HEK293 (cell line): Measurements from ENCODE around the gene DOK7.

Experiments used
- CTCF ChIA-PET: fragments of 350-600 bp; formaldehyde crosslinking; extraction: SDS; loops from one replicate; lab custom pipeline; 2021; ENCODE audit warnings: antibody characterized with exemption; lab: Yijun Ruan, JAX
- POLR2A ChIA-PET: fragments of 300-600 bp; formaldehyde crosslinking; extraction: SDS; loops from one replicate; lab custom pipeline; 2020; ENCODE audit warnings: antibody characterized with exemption, inconsistent platforms; lab: Yijun Ruan, JAX
- H3K27ac ChIP-seq: fragments of 200-500 bp; sonication (Bioruptor generic); 2 replicates; pipeline ENCODE4 v1.5.1; 2014; ENCODE audit warnings: low read depth, low read length, control low read depth, inconsistent platforms; ENCODE audit errors: extremely low read depth
- H3K36me3 ChIP-seq, 2 experiments: fragments of 200-500 bp in 1 of 2; sonication (Bioruptor generic) in 1 of 2; 1 replicate in 1 of 2; 2 replicates in 1 of 2; pipeline ENCODE4 v1.5.1; 2014 to 2017; ENCODE audit warnings: inconsistent platforms in 2 of 2, low read length in 2 of 2; ENCODE audit not compliant: control insufficient read depth in 2 of 2, insufficient read depth in 1 of 2
- H3K4me1 ChIP-seq: fragments of 200-500 bp; sonication (Bioruptor generic); 2 replicates; pipeline ENCODE4 v1.5.1; 2014; ENCODE audit warnings: mild to moderate bottlenecking, low read length, inconsistent platforms; ENCODE audit not compliant: control insufficient read depth, insufficient read depth
- H3K4me3 ChIP-seq: 2 replicates; pipeline ENCODE4 v1.5.1; 2011; ENCODE audit warnings: low read depth, mild to moderate bottlenecking, control low read depth, low read length, moderate library complexity
- H3K9me3 ChIP-seq: fragments of 200-500 bp; sonication (Bioruptor generic); 2 replicates; pipeline ENCODE4 v1.5.1; 2014; ENCODE audit warnings: low read depth, low read length, inconsistent platforms; ENCODE audit not compliant: control insufficient read depth, insufficient read depth
- EGR2 ChIP-seq: fragments of 450-650 bp; formaldehyde crosslinking; IDR thresholded peaks from 2 replicates; pipeline ENCODE4 v1.5.1; 2016; ENCODE audit warnings: low read depth, missing biosample characterization, missing genetic modification characterization
- GLIS2 ChIP-seq: fragments of 450-650 bp; formaldehyde crosslinking; IDR thresholded peaks from 2 replicates; pipeline ENCODE4 v1.5.1; 2016; ENCODE audit warnings: missing biosample characterization, missing genetic modification characterization
- KLF10 ChIP-seq: fragments of 450-650 bp; IDR thresholded peaks from 2 replicates; pipeline ENCODE4 v1.5.1; 2018; ENCODE audit warnings: missing biosample characterization, mild to moderate bottlenecking, missing genetic modification characterization
- KLF9 ChIP-seq: fragments of 450-650 bp; formaldehyde crosslinking; IDR thresholded peaks from 2 replicates; pipeline ENCODE4 v1.5.1; 2016; ENCODE audit warnings: missing biosample characterization, missing genetic modification characterization, low read depth
- YY1 ChIP-seq: fragments of 450-650 bp; formaldehyde crosslinking; IDR thresholded peaks from 2 replicates; pipeline ENCODE4 v1.5.1; 2018; ENCODE audit warnings: missing biosample characterization, missing genetic modification characterization
- YY2 ChIP-seq: fragments of 450-650 bp; formaldehyde crosslinking; IDR thresholded peaks from 2 replicates; pipeline ENCODE4 v1.5.1; 2016; ENCODE audit warnings: missing biosample characterization, missing genetic modification characterization
- ZNF10 ChIP-seq: fragments of 450-650 bp; formaldehyde crosslinking; IDR thresholded peaks from 2 replicates; pipeline ENCODE4 v1.5.1; 2017; ENCODE audit warnings: missing biosample characterization, missing genetic modification characterization
- ZNF146 ChIP-seq: fragments of 450-650 bp; formaldehyde crosslinking; IDR thresholded peaks from 2 replicates; pipeline ENCODE4 v1.5.1; 2016; ENCODE audit warnings: missing biosample characterization, missing genetic modification characterization
- ZNF302 ChIP-seq: fragments of 450-650 bp; formaldehyde crosslinking; IDR thresholded peaks from 2 replicates; pipeline ENCODE4 v1.5.1; 2016; ENCODE audit warnings: missing biosample characterization, missing genetic modification characterization, low read depth
- ZNF324 ChIP-seq: fragments of 450-650 bp; formaldehyde crosslinking; IDR thresholded peaks from 2 replicates; pipeline ENCODE4 v1.5.1; 2016; ENCODE audit warnings: missing biosample characterization, missing genetic modification characterization
- ZNF350 ChIP-seq: fragments of 450-650 bp; formaldehyde crosslinking; IDR thresholded peaks from 2 replicates; pipeline ENCODE4 v1.5.0; 2017; ENCODE audit warnings: missing biosample characterization, mild to moderate bottlenecking, missing genetic modification characterization
- ZNF366 ChIP-seq: fragments of 450-650 bp; formaldehyde crosslinking; conservative IDR thresholded peaks from 2 replicates; pipeline ENCODE4 v1.5.1; 2016; ENCODE audit warnings: missing biosample characterization, missing genetic modification characterization
- ZNF514 ChIP-seq: fragments of 450-650 bp; formaldehyde crosslinking; IDR thresholded peaks from 2 replicates; pipeline ENCODE4 v1.5.1; 2016; ENCODE audit warnings: missing biosample characterization, missing genetic modification characterization
- ZNF530 ChIP-seq: fragments of 450-650 bp; formaldehyde crosslinking; IDR thresholded peaks from 2 replicates; pipeline ENCODE4 v1.5.1; 2016; ENCODE audit warnings: low read depth, missing biosample characterization, missing genetic modification characterization
- ZNF560 ChIP-seq: fragments of 450-650 bp; formaldehyde crosslinking; IDR thresholded peaks from 2 replicates; pipeline ENCODE4 v1.5.1; 2017; ENCODE audit warnings: missing biosample characterization, missing genetic modification characterization, borderline replicate concordance
- ZNF654 ChIP-seq: fragments of 450-650 bp; formaldehyde crosslinking; IDR thresholded peaks from 2 replicates; pipeline ENCODE4 v1.5.1; 2016; ENCODE audit warnings: low read depth, missing biosample characterization, missing genetic modification characterization
- ZNF843 ChIP-seq: fragments of 450-650 bp; formaldehyde crosslinking; IDR thresholded peaks from 2 replicates; pipeline ENCODE4 v1.5.1; 2016; ENCODE audit warnings: missing biosample characterization, missing genetic modification characterization
- ZSCAN16 ChIP-seq: fragments of 450-650 bp; formaldehyde crosslinking; IDR thresholded peaks from 2 replicates; pipeline ENCODE4 v1.5.1; 2016; ENCODE audit warnings: missing biosample characterization, missing genetic modification characterization
- TF ChIP-seq, protein P1 (sequence below): fragments of 450-650 bp; formaldehyde crosslinking; IDR thresholded peaks from 2 replicates; pipeline ENCODE4 v1.5.1; 2016; ENCODE audit warnings: missing biosample characterization, missing genetic modification characterization, borderline replicate concordance
- TF ChIP-seq, protein P2 (sequence below): fragments of 450-650 bp; formaldehyde crosslinking; IDR thresholded peaks from 2 replicates; pipeline ENCODE4 v1.5.1; 2016; ENCODE audit warnings: missing biosample characterization, missing genetic modification characterization
- TF ChIP-seq, protein P3 (sequence below): fragments of 450-650 bp; formaldehyde crosslinking; IDR thresholded peaks from 2 replicates; pipeline ENCODE4 v1.5.1; 2016; ENCODE audit warnings: missing biosample characterization, missing genetic modification characterization, borderline replicate concordance
- TF ChIP-seq, protein P4 (sequence below): fragments of 450-650 bp; formaldehyde crosslinking; IDR thresholded peaks from 2 replicates; pipeline ENCODE4 v1.5.1; 2016; ENCODE audit warnings: missing biosample characterization, missing genetic modification characterization
- TF ChIP-seq, protein P5 (sequence below): fragments of 450-650 bp; formaldehyde crosslinking; IDR thresholded peaks from 2 replicates; pipeline ENCODE4 v1.5.1; 2017; ENCODE audit warnings: missing biosample characterization, missing genetic modification characterization
- TF ChIP-seq, protein P6 (sequence below): fragments of 450-650 bp; formaldehyde crosslinking; IDR thresholded peaks from 2 replicates; pipeline ENCODE4 v1.5.1; 2016; ENCODE audit warnings: missing biosample characterization, missing genetic modification characterization

The DOK7 gene

DNA sequence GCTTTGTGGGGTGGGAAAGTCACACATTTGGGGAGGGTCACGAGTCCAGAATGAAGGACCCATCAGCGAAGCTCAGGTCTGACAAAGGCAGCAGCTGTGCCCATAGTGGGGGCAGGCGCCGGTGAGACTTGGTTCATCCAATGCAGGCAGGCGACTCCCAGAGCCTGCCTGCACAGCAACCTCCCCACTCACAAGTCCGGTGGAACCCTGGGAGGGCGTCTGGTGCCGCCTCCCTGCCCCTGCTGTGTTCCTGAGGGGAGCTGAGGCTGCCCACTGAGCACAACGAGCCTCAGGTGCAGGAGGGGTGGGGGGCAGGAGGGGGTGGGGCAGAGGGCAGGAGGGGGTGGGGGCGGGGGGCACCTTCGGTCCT is 55.4 kb downstream of the DOK7 start:
- no peak overlapping the region for H3K27ac ChIP-seq
- ChIA-PET CTCF (no interaction called here), POLR2A (no interaction called here)
- peaks cover 0 to 95% of the 10 kb centered on the region in 2 experiments; a peak in 1 of 3 replicates for H3K36me3 ChIP-seq
- no peaks in the 10 kb centered on the region for H3K4me1 ChIP-seq
- TF ChIP-seq ZNF350 (tag by site-specific recombination): no peak
- no peak for TF ChIP-seq ZNF146
- no peak for TF ChIP-seq ZNF560
- TF ChIP-seq ZNF366 (tag by site-specific recombination): no peak
- TF ChIP-seq, protein P1, sequence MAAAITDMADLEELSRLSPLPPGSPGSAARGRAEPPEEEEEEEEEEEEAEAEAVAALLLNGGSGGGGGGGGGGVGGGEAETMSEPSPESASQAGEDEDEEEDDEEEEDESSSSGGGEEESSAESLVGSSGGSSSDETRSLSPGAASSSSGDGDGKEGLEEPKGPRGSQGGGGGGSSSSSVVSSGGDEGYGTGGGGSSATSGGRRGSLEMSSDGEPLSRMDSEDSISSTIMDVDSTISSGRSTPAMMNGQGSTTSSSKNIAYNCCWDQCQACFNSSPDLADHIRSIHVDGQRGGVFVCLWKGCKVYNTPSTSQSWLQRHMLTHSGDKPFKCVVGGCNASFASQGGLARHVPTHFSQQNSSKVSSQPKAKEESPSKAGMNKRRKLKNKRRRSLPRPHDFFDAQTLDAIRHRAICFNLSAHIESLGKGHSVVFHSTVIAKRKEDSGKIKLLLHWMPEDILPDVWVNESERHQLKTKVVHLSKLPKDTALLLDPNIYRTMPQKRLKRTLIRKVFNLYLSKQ (tag by site-specific recombination): no peak
- H3K4me3 ChIP-seq: no peak overlapping the region
- no peaks in the 10 kb centered on the region for H3K9me3 ChIP-seq

DNA sequence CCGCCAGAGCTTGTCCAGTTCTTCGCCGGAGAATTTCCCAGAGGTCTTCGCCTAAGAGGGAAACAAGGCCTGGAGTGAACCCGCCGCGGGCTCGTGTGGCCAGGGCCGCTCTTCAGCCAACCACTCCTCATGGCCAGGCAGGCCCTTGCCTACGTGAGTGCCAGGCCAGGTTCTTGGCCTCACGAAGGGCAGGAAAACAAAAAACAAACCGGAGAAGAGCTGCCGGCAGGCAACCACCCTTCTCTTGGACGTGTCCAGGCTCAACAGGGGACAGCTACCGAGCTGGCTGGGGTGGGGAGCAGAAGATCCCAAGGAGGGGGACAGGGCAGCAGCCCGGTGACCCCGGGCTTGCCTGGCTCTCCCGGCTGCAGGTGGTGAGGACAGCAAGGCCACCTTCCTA is 55.8 kb downstream of the DOK7 start:
- H3K36me3 ChIP-seq: peaks cover 0 to 95% of the 10 kb centered on the region in 2 experiments; a peak in 1 of 3 replicates
- no peak overlapping the region for H3K27ac ChIP-seq
- H3K4me1 ChIP-seq: no peaks in the 10 kb centered on the region
- POLR2A ChIA-PET: no interaction called here
- H3K4me3 ChIP-seq: no peak overlapping the region
- H3K9me3 ChIP-seq: no peaks in the 10 kb centered on the region
- CTCF ChIA-PET: no interaction called here
- TF ChIP-seq ZSCAN16 (tag by site-specific recombination): no peak
- TF ChIP-seq YY1 (tag by site-specific recombination): no peak
- TF ChIP-seq, protein P2, sequence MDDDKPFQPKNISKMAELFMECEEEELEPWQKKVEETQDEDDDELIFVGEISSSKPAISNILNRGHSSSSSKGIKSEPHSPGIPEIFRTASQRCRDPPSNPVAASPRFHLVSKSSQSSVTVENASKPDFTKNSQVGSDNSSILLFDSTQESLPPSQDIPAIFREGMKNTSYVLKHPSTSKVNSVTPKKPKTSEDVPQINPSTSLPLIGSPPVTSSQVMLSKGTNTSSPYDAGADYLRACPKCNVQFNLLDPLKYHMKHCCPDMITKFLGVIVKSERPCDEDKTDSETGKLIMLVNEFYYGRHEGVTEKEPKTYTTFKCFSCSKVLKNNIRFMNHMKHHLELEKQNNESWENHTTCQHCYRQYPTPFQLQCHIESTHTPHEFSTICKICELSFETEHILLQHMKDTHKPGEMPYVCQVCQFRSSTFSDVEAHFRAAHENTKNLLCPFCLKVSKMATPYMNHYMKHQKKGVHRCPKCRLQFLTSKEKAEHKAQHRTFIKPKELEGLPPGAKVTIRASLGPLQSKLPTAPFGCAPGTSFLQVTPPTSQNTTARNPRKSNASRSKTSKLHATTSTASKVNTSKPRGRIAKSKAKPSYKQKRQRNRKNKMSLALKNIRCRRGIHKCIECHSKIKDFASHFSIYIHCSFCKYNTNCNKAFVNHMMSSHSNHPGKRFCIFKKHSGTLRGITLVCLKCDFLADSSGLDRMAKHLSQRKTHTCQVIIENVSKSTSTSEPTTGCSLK: no peak
- no peak for TF ChIP-seq ZNF514 (tag by site-specific recombination)
- no peak for TF ChIP-seq KLF10 (tag by site-specific recombination)
- no peak for TF ChIP-seq ZNF324 (tag by site-specific recombination)
- TF ChIP-seq YY2 (tag by site-specific recombination): no peak
- no peak for TF ChIP-seq ZNF843
- TF ChIP-seq, protein P3, sequence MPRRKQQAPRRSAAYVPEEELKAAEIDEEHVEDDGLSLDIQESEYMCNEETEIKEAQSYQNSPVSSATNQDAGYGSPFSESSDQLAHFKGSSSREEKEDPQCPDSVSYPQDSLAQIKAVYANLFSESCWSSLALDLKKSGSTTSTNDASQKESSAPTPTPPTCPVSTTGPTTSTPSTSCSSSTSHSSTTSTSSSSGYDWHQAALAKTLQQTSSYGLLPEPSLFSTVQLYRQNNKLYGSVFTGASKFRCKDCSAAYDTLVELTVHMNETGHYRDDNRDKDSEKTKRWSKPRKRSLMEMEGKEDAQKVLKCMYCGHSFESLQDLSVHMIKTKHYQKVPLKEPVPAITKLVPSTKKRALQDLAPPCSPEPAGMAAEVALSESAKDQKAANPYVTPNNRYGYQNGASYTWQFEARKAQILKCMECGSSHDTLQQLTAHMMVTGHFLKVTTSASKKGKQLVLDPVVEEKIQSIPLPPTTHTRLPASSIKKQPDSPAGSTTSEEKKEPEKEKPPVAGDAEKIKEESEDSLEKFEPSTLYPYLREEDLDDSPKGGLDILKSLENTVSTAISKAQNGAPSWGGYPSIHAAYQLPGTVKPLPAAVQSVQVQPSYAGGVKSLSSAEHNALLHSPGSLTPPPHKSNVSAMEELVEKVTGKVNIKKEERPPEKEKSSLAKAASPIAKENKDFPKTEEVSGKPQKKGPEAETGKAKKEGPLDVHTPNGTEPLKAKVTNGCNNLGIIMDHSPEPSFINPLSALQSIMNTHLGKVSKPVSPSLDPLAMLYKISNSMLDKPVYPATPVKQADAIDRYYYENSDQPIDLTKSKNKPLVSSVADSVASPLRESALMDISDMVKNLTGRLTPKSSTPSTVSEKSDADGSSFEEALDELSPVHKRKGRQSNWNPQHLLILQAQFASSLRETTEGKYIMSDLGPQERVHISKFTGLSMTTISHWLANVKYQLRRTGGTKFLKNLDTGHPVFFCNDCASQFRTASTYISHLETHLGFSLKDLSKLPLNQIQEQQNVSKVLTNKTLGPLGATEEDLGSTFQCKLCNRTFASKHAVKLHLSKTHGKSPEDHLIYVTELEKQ (tag by site-specific recombination): no peak
- TF ChIP-seq ZNF10 (tag by site-specific recombination): no peak
- no peak for TF ChIP-seq ZNF530 (tag by site-specific recombination)
- no peak for TF ChIP-seq GLIS2 (tag by site-specific recombination)
- TF ChIP-seq ZNF654 (tag by site-specific recombination): no peak
- TF ChIP-seq KLF9 (tag by site-specific recombination): no peak
- no peak for TF ChIP-seq ZNF302 (tag by site-specific recombination)
- TF ChIP-seq, protein P4, sequence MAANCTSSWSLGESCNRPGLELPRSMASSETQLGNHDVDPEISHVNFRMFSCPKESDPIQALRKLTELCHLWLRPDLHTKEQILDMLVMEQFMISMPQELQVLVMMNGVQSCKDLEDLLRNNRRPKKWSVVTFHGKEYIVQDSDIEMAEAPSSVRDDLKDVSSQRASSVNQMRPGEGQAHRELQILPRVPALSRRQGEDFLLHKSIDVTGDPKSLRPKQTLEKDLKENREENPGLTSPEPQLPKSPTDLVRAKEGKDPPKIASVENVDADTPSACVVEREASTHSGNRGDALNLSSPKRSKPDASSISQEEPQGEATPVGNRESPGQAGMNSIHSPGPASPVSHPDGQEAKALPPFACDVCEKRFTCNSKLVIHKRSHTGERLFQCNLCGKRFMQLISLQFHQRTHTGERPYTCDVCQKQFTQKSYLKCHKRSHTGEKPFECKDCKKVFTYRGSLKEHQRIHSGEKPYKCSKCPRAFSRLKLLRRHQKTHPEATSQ (tag by site-specific recombination): no peak
- TF ChIP-seq, protein P5, sequence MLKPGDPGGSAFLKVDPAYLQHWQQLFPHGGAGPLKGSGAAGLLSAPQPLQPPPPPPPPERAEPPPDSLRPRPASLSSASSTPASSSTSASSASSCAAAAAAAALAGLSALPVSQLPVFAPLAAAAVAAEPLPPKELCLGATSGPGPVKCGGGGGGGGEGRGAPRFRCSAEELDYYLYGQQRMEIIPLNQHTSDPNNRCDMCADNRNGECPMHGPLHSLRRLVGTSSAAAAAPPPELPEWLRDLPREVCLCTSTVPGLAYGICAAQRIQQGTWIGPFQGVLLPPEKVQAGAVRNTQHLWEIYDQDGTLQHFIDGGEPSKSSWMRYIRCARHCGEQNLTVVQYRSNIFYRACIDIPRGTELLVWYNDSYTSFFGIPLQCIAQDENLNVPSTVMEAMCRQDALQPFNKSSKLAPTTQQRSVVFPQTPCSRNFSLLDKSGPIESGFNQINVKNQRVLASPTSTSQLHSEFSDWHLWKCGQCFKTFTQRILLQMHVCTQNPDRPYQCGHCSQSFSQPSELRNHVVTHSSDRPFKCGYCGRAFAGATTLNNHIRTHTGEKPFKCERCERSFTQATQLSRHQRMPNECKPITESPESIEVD (tag by site-specific recombination): no peak
- TF ChIP-seq EGR2: no peak
- TF ChIP-seq, protein P6, sequence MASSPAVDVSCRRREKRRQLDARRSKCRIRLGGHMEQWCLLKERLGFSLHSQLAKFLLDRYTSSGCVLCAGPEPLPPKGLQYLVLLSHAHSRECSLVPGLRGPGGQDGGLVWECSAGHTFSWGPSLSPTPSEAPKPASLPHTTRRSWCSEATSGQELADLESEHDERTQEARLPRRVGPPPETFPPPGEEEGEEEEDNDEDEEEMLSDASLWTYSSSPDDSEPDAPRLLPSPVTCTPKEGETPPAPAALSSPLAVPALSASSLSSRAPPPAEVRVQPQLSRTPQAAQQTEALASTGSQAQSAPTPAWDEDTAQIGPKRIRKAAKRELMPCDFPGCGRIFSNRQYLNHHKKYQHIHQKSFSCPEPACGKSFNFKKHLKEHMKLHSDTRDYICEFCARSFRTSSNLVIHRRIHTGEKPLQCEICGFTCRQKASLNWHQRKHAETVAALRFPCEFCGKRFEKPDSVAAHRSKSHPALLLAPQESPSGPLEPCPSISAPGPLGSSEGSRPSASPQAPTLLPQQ (tag by site-specific recombination): no peak
